Measurements from ENCODE around the gene DNAJC12. TPM values are rescaled to one million over a fixed set of nuclear protein-coding genes. Genes with fewer than 3 reads are reported as not detected.

Gene DNAJC12
- polyA plus RNA-seq, 2 of the 4 experiments (the other 2 are of a cell fraction) = 19.1 to 80.0 TPM

DNA sequence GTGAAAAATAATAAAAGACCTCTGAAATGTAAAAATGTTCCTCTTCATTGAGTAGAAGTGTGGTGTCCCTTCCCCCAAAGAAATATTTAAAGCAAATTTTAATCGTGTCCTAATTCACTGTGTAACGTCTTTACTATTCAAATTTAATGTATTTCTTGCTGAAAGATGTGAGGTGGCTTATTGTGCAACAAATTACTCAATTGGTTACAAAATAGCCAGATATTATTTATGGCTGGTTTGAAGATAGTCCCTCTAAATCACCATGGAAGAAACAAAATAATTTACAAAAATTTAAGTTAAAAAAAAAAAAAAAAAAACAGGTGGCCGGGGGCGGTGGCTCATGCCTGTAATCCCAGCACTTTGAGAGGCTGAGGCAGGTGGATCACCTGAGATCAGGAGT is 43.7 kb downstream of the DNAJC12 start:
- WGBS (ENCODE audit: missing lambda C conversion rate) = 89% methylated on average over 4 of the region's 4 CpGs
- CTCF ChIA-PET = interaction anchor here (0.6 to 1.6 kb wide), 5 partner anchors 14 to 508 kb away, joined by 3 to 8 read pairs (median 4); no protein-coding TSS in a partner anchor
- no peak for FAIRE-seq

DNA sequence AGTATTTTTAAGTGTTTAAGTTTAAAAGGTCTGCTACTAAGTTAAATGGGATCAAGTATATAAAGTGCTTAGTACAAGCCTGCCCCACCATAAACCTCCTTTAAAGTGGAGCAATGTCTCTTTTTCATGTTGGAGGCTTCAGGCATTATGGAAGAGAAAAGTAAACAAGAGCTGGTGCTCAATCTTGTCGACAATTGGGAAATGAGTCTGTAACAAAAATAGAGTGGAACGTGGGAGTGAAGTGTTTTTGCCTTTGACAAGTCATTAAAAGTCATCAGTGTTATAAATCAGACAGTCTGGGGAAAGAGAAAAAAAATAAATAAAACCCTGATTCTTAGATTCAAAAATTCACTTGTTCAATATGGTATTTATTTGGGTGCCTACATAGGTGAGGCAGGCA is 44.7 kb downstream of the DNAJC12 start:
- Histone ChIP-seq H3K4me3 (no peak overlapping the region), H3K27ac (peak overlapping the region; percentile 3 to 28; a peak in 1 of 6 replicates), H3K4me2 (no peak overlapping the region), H3K4me1 (peaks cover 38% of the 10 kb centered on the region), H3K9me3 (no peaks in the 10 kb centered on the region)
- ChIA-PET POLR2A (no interaction called here), CTCF (interaction anchor here (1.0 to 1.4 kb wide), 3 partner anchors 13 to 58 kb away, joined by 3 to 6 read pairs (median 3); no protein-coding TSS in a partner anchor)
- TF ChIP-seq, protein P1, sequence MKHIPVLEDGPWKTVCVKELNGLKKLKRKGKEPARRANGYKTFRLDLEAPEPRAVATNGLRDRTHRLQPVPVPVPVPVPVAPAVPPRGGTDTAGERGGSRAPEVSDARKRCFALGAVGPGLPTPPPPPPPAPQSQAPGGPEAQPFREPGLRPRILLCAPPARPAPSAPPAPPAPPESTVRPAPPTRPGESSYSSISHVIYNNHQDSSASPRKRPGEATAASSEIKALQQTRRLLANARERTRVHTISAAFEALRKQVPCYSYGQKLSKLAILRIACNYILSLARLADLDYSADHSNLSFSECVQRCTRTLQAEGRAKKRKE (CRISPR knock-in tag; IDR thresholded peaks at IDR 0.05; ENCODE audit: low read depth) = no peak
- no peak for TF ChIP-seq SMC3 (IDR thresholded peaks at IDR 0.05)
- no peak for TF ChIP-seq RFX5 (IDR thresholded peaks at IDR 0.05)
- TF ChIP-seq, protein P2, sequence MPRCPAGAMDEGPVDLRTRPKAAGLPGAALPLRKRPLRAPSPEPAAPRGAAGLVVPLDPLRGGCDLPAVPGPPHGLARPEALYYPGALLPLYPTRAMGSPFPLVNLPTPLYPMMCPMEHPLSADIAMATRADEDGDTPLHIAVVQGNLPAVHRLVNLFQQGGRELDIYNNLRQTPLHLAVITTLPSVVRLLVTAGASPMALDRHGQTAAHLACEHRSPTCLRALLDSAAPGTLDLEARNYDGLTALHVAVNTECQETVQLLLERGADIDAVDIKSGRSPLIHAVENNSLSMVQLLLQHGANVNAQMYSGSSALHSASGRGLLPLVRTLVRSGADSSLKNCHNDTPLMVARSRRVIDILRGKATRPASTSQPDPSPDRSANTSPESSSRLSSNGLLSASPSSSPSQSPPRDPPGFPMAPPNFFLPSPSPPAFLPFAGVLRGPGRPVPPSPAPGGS (IDR thresholded peaks at IDR 0.05) = no peak
- TF ChIP-seq POLR2AphosphoS2 (conservative IDR thresholded peaks at IDR 0.05; ENCODE audit: low read length) = no peak
- no peak for TF ChIP-seq CHD4 (IDR thresholded peaks at IDR 0.05; ENCODE audit: borderline replicate concordance)
- no peak for TF ChIP-seq CHD2 (IDR thresholded peaks at IDR 0.05; ENCODE audit: low read length, partially characterized antibody)
- no peak for ATAC-seq
- FAIRE-seq = no peak
- no peak for DNase-seq (ENCODE audit: low read depth in 1 of 2, low spot score in 1 of 2)
- WGBS (ENCODE audit: missing lambda C conversion rate) = 14% methylated on average over 2 of the region's 2 CpGs

More for the DNA sequence above, 43.7 kb downstream of the DNAJC12 start:
- no peaks in the 10 kb centered on the region for H3K9me3 ChIP-seq
- POLR2A ChIA-PET = no interaction called here
- H3K4me2 ChIP-seq = no peak overlapping the region
- H3K27ac ChIP-seq = peak overlapping the region in 1 of 2 experiments; percentile 50; a peak in 1 of 6 replicates
- H3K4me3 ChIP-seq = no peak overlapping the region
- H3K4me1 ChIP-seq = peaks cover 33% of the 10 kb centered on the region
- no peak for TF ChIP-seq HEYL (CRISPR knock-in tag; IDR thresholded peaks at IDR 0.05)
- peak in 1 of 2 experiments; percentile 13; a peak in 1 of 4 replicates for TF ChIP-seq CEBPB (IDR thresholded peaks at IDR 0.05)
- DNase-seq (ENCODE audit: low read depth in 1 of 2, low spot score in 1 of 2) (no peak), ATAC-seq (no peak)

DNA sequence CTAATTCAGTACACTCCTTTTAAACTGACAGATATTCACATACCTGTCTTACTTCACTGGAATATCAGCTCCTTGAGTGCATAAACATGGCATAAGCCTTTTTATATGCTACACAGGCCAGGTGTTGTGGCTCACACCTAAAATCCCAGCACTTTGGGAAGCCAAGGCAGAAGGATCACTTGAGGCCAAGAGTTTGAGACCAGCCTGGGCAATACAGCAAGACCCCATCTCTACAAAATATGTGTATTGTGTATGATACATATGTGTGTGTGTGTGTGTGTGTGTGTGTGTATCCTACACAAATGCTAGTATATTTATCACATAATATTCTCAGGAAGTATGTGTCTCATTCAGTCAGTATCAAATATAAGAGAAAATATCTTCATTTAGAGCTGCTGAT is 45.3 kb downstream of the DNAJC12 start:
- no peak overlapping the region for H3K4me2 ChIP-seq
- H3K4me1 ChIP-seq = peaks cover 41% of the 10 kb centered on the region
- H3K27ac ChIP-seq = no peak overlapping the region
- FAIRE-seq = no peak
- no peak for DNase-seq (ENCODE audit: low read depth in 1 of 2, low spot score in 1 of 2)
- CTCF ChIA-PET = interaction anchor here (1.0 to 2.0 kb wide), 4 partner anchors 13 to 59 kb away, joined by 3 to 6 read pairs (median 4); no protein-coding TSS in a partner anchor
- POLR2A ChIA-PET = no interaction called here
- no peaks in the 10 kb centered on the region for H3K9me3 ChIP-seq
- no peak for ATAC-seq
- TF ChIP-seq, protein P3, sequence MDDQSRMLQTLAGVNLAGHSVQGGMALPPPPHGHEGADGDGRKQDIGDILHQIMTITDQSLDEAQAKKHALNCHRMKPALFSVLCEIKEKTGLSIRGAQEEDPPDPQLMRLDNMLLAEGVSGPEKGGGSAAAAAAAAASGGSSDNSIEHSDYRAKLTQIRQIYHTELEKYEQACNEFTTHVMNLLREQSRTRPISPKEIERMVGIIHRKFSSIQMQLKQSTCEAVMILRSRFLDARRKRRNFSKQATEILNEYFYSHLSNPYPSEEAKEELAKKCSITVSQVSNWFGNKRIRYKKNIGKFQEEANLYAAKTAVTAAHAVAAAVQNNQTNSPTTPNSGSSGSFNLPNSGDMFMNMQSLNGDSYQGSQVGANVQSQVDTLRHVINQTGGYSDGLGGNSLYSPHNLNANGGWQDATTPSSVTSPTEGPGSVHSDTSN (IDR thresholded peaks at IDR 0.05) = no peak
- TF ChIP-seq RARB (CRISPR knock-in tag; IDR thresholded peaks at IDR 0.05) (no peak), POLR2A (IDR thresholded peaks at IDR 0.05; ENCODE audit: low read length) (no peak), FOSL2 (IDR thresholded peaks at IDR 0.05) (no peak), FOSL2 (CRISPR knock-in tag; IDR thresholded peaks at IDR 0.05) (no peak), TFCP2L1 (CRISPR knock-in tag; IDR thresholded peaks at IDR 0.05) (no peak), SMC3 (IDR thresholded peaks at IDR 0.05) (no peak), FOSB (CRISPR knock-in tag; IDR thresholded peaks at IDR 0.05) (no peak), NR3C1 (IDR thresholded peaks at IDR 0.05) (no peak), RFX5 (IDR thresholded peaks at IDR 0.05) (no peak), CHD4 (IDR thresholded peaks at IDR 0.05; ENCODE audit: borderline replicate concordance) (no peak), KDM5A (IDR thresholded peaks at IDR 0.05) (no peak), KDM1A (IDR thresholded peaks at IDR 0.05; ENCODE audit: low read depth) (no peak)
- TF ChIP-seq, protein P4, sequence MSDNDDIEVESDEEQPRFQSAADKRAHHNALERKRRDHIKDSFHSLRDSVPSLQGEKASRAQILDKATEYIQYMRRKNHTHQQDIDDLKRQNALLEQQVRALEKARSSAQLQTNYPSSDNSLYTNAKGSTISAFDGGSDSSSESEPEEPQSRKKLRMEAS (IDR thresholded peaks at IDR 0.05) = no peak
- no peak overlapping the region for H3K4me3 ChIP-seq

All from A549 (cell line).